ENCODE results near the gene PARP12. TPM values are rescaled to one million over a fixed set of nuclear protein-coding genes. Genes with fewer than 3 reads are reported as not detected.

The PARP12 gene
- total and polyA plus RNA-seq, 3 donors from 2014 or later = 39.4 to 63.1 (median 54.6) TPM

- TF ChIP-seq, protein P1, sequence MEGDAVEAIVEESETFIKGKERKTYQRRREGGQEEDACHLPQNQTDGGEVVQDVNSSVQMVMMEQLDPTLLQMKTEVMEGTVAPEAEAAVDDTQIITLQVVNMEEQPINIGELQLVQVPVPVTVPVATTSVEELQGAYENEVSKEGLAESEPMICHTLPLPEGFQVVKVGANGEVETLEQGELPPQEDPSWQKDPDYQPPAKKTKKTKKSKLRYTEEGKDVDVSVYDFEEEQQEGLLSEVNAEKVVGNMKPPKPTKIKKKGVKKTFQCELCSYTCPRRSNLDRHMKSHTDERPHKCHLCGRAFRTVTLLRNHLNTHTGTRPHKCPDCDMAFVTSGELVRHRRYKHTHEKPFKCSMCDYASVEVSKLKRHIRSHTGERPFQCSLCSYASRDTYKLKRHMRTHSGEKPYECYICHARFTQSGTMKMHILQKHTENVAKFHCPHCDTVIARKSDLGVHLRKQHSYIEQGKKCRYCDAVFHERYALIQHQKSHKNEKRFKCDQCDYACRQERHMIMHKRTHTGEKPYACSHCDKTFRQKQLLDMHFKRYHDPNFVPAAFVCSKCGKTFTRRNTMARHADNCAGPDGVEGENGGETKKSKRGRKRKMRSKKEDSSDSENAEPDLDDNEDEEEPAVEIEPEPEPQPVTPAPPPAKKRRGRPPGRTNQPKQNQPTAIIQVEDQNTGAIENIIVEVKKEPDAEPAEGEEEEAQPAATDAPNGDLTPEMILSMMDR (IDR thresholded peaks at IDR 0.05) = no peak
- TF ChIP-seq POLR2A (IDR thresholded peaks at IDR 0.05) = no peak
- Histone ChIP-seq H3K9me3 (no peaks in the 10 kb centered on the region), H3K4me1 (no peaks in the 10 kb centered on the region), H3K27ac (no peak overlapping the region), H3K36me3 (ENCODE audit: low read depth, missing control alignments) (no peaks in the 10 kb centered on the region), H3K27me3 (no peaks in the 10 kb centered on the region), H3K4me3 (no peak overlapping the region)
- DNase-seq = no peak
- intact Hi-C loops (cut with DNase I; ENCODE audit: low total_unique reads) = no loop called here
- WGBS, 2 donors = 60 to 64% methylated on average over 7 of the region's 7 CpGs
Observed at GRCh38 chr7:140080919-140081318, 18.2 kb upstream of the PARP12 start.

DNA sequence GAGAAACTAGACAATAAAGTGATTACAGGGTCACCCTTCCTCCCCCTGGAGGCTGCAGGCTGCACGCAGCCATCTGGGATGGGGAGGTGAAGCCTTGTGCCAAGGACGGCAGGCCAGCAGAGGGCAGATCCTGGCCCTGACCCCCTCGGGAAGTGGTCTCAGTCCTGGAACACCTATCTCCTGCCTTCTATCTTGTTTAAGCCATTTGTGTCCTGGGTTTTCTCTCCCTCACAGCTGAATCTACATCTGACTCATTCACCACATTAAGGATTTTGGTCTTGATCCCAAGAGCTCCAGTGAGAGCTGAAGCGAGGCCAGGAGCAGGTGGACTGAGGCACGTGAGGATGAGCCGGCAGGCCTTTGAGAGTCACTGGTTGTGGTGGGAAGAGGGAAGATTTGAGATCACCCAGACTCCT, 16.4 kb upstream of the PARP12 start:
- H3K9me3 ChIP-seq = no peaks in the 10 kb centered on the region
- no peak overlapping the region for H3K27ac ChIP-seq
- no peaks in the 10 kb centered on the region for H3K36me3 ChIP-seq (ENCODE audit: low read depth, missing control alignments)
- TF ChIP-seq, protein P1 (IDR thresholded peaks at IDR 0.05) = no peak
- TF ChIP-seq POLR2A (IDR thresholded peaks at IDR 0.05) = no peak
- DNase-seq = no peak
- H3K4me3 ChIP-seq = no peak overlapping the region
- H3K27me3 ChIP-seq = no peaks in the 10 kb centered on the region
- H3K4me1 ChIP-seq = no peaks in the 10 kb centered on the region
- WGBS, 2 donors = 43 to 51% methylated on average over 6 of the region's 6 CpGs
- intact Hi-C loops (cut with DNase I; ENCODE audit: low total_unique reads) = no loop called here

- Histone ChIP-seq H3K36me3 (ENCODE audit: low read depth, missing control alignments) (no peaks in the 10 kb centered on the region), H3K4me1 (no peaks in the 10 kb centered on the region), H3K27ac (no peak overlapping the region), H3K4me3 (no peak overlapping the region), H3K9me3 (no peaks in the 10 kb centered on the region), H3K27me3 (no peaks in the 10 kb centered on the region)
- no peak for TF ChIP-seq POLR2A (IDR thresholded peaks at IDR 0.05)
- TF ChIP-seq, protein P1 (IDR thresholded peaks at IDR 0.05) = no peak
- 75 to 81% methylated on average over 13 of the region's 13 CpGs for WGBS, 2 donors
- no peak for DNase-seq
- intact Hi-C loops (cut with DNase I; ENCODE audit: low total_unique reads) = no loop called here
Observed at GRCh38 chr7:140078392-140078791, 15.6 kb upstream of the PARP12 start.

DNA sequence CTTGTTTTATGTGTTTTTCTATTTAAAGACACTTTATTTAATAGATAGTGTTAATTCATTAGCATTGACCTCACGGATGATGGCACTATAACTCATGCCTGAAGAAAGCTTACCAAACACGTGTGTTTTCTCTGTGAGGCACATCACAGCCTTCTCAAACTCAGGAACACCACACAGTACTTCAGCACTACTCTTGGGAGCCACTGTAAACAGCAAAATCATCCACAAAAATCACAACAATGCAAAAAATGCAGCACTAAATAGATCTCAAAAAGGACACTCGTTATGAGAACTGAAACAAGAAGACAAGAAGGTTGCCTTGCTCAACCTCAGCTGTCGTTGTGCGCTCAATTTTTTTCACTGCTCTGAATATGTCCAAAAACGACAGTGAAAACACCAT, 12.0 kb upstream of the PARP12 start:
- 72 to 77% methylated on average over 6 of the region's 6 CpGs for WGBS, 2 donors

GRCh38 chr7:140070546-140070945, 7.8 kb upstream of the PARP12 start:
- Histone ChIP-seq H3K27ac (no peak overlapping the region), H3K27me3 (no peaks in the 10 kb centered on the region), H3K4me3 (no peak overlapping the region), H3K4me1 (no peaks in the 10 kb centered on the region), H3K36me3 (ENCODE audit: low read depth, missing control alignments) (no peaks in the 10 kb centered on the region), H3K9me3 (no peaks in the 10 kb centered on the region)
- no peak for DNase-seq
- intact Hi-C loops (cut with DNase I; ENCODE audit: low total_unique reads) = no loop called here
- TF ChIP-seq POLR2A (IDR thresholded peaks at IDR 0.05) = no peak
- TF ChIP-seq, protein P1 (IDR thresholded peaks at IDR 0.05) = no peak

More for the DNA sequence above, 12.0 kb upstream of the PARP12 start:
- Histone ChIP-seq H3K9me3 (no peaks in the 10 kb centered on the region), H3K4me3 (no peak overlapping the region), H3K36me3 (ENCODE audit: low read depth, missing control alignments) (no peaks in the 10 kb centered on the region), H3K27ac (no peak overlapping the region), H3K4me1 (no peaks in the 10 kb centered on the region), H3K27me3 (no peaks in the 10 kb centered on the region)
- TF ChIP-seq, protein P1 (IDR thresholded peaks at IDR 0.05) = no peak
- TF ChIP-seq POLR2A (IDR thresholded peaks at IDR 0.05) = no peak
- intact Hi-C loops (cut with DNase I; ENCODE audit: low total_unique reads) = no loop called here
- DNase-seq = no peak

Measured in testis (tissue), 3 donors.